DMS114 treated with DMSO at 0.1 percent for 48 hours (cell line): ENCODE measurements around the gene GRIK4.

ENCODE experiments used
- DNase-seq: peaks from one replicate; lab custom pipeline; 2025; ENCODE audit not compliant: unreplicated experiment; lab: John Stamatoyannopoulos, UW

The GRIK4 gene

GRCh38 chr11:120869516-120870011 is 358.0 kb downstream of the GRIK4 start:
- no peak for DNase-seq

- no peak for DNase-seq
Observed at GRCh38 chr11:120871194-120871593, 359.6 kb downstream of the GRIK4 start.

- no peak for DNase-seq
Observed at GRCh38 chr11:120871924-120872323, 360.4 kb downstream of the GRIK4 start.

GRCh38 chr11:120873966-120874735 is 362.6 kb downstream of the GRIK4 start:
- DNase-seq: no peak

GRCh38 chr11:120875986-120876385 is 364.4 kb downstream of the GRIK4 start:
- no peak for DNase-seq

- DNase-seq: no peak
Observed at GRCh38 chr11:120877746-120878365, 366.3 kb downstream of the GRIK4 start.

GRCh38 chr11:120878781-120879180 is 367.2 kb downstream of the GRIK4 start:
- DNase-seq: no peak

- DNase-seq: no peak
Observed at GRCh38 chr11:120880498-120881175, 369.1 kb downstream of the GRIK4 start.

- DNase-seq: no peak
Observed at GRCh38 chr11:120881596-120881995, 370.0 kb downstream of the GRIK4 start.

- DNase-seq: no peak
Observed at GRCh38 chr11:120882175-120882574, 370.6 kb downstream of the GRIK4 start.

- DNase-seq: no peak
Observed at GRCh38 chr11:120883404-120884080, 372.0 kb downstream of the GRIK4 start.

GRCh38 chr11:120884154-120885020 is 372.8 kb downstream of the GRIK4 start:
- no peak for DNase-seq

- no peak for DNase-seq
Observed at GRCh38 chr11:120890609-120891320, 379.2 kb downstream of the GRIK4 start.

GRCh38 chr11:120893440-120894201 is 382.1 kb downstream of the GRIK4 start:
- DNase-seq: no peak

- no peak for DNase-seq
Observed at GRCh38 chr11:120894202-120894985, 382.8 kb downstream of the GRIK4 start.

GRCh38 chr11:120896687-120897086 is 385.1 kb downstream of the GRIK4 start:
- no peak for DNase-seq

- no peak for DNase-seq
Observed at GRCh38 chr11:120898568-120898967, 387.0 kb downstream of the GRIK4 start.

- no peak for DNase-seq
Observed at GRCh38 chr11:120899720-120900119, 388.2 kb downstream of the GRIK4 start.
